NCI-H510A (cell line): ENCODE data around the gene ERGIC1.

Source experiments
- DNase-seq: peaks from one replicate; lab custom pipeline; 2025; lab: John Stamatoyannopoulos, UW

The ERGIC1 gene

DNA sequence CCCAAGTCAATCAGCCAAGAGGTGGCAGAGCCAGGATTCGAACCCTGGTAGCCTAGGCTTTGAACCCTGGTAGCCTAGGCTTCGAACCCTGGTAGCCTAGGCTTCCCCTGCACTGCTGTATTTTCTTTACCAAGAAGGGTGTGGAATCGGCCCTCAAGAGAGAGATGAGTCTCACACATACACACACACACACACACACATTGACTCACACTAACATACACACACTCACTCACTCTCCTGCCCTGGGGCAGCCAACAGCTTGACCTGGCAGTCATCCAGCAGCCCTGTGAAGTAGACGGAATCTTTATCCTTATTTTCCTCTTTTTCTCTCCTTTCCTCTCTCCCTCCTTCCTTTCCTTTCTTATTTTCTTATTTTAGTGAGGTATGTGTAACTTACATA lies 69.7 kb downstream of the ERGIC1 start:
- DNase-seq = no peak

DNA sequence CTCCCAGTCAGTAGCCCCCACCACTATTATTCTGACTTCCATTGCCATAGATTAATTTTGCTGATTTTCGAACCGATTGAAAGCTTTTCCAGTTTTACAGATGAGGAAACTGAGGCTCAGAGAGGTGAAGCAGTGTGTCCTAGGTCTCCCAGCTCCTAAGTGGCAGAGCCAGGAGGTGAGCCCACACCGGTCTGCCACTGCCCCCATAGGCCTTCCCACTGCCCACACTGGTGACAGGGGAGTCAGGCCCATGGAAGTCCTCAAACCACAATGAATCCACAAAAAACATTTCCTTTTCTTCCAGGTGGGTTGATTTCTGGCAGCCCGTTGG lies 70.2 kb downstream of the ERGIC1 start:
- DNase-seq = no peak

DNA sequence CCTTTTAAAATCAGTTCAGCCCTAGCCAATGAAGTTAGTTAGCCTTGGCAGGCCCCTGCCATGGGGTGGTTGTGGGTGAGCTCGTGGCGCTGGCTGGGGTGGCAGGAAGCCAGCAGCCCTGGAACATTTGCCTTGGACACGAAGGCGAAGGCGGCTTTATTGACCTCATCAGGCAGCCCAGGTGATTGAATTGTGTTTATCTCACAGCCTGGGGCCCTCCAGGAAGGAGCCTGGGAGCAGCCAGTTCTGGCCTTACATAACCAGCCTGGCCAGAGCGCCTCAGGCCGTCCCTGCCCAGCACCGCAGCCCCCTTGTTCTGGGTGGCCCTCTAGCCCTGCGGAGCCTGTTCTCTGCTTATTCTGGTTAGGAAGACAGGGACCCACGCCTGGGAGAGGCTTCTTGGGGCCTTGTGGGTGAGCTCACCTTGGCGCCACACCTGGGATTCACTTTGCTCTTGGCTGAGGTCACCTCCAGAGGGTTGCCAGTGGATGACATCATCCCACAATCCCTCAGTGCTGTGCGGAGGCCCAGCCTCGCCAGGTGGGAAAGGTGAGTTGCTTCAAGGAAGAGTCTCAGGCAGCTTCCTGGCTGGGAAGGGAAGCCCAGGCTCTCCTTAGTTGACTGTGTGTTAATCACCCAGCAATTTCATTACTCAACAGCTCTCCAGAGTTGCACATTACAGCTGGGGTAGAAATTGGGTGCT lies 70.7 kb downstream of the ERGIC1 start:
- DNase-seq = peak; percentile 64

DNA sequence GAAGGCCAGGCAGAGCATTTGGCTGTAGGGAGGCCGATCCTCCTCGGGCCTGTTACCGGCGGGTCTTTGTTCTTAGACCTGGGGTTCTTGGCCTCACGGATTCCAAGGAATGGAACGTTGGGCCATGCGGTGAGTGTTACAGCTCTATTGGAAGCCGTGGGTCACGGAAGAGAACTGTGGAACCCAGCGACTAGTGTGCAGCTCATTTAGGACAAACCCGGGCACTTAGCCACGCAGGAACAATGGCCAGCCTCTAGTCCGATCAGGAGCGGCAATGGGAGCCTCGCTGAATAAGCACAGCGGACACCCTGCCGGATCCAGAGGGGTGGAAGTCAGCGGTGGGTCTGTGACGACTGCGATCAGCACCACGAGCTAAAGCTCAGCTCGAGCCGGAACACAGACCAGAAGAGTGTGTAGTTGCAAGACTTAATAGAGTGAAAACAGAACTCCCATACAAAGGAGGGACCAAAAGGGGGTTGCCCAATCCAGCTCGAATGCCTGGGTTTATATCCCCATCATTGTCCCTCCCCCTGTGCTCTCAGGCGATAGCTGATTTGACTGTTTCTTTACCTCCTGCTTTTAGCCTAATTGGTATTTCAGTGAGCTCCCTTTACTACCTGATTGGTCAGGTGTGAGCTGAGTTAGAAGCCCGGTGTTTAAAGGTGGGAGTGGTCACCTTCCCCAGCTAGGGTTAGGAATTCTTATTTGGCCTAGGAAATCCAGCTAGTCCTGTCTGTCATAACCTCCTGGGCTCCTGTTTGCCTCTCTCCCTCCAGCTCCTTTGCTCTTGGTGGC lies 71.5 kb downstream of the ERGIC1 start:
- DNase-seq = no peak

DNA sequence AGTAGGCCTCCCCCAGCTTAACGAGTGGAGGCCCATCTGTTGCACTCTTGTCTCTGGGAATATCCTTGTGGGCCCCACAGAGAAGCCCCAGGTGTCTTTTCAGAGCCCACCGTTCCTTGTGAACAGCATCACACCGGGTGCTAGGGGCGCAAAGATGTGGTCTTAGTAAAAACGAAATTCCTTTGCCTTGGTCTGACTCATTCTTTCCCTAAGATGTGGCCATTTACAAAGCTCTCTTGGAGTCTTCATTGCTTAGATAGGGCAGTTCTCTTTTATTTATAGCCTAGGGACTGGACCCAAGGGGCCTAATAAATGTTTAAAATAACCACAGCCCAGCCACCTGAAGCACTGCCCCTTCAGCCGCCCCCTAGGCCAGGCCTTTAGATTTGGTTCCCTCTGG lies 72.4 kb downstream of the ERGIC1 start:
- DNase-seq = no peak

DNA sequence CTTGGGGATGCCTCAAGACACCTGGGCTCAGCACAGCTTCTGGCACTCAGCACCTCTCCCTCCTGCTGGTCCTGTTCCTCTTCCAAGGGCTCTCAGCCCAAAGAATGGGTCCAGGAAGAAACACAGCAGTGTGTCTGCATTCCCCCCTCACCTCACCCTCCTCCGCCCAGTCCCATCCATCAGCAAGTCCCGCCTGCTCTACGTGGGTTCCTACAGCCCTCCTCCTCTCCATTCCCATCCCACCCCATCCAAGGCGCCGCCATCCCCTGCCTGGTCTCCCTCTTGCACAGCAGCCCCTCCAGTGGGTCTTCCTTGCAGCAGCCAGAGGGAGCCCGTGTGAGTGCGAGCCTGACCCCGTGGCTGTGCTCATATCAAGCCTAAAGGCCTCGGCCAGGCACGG lies 72.8 kb downstream of the ERGIC1 start:
- DNase-seq = no peak

DNA sequence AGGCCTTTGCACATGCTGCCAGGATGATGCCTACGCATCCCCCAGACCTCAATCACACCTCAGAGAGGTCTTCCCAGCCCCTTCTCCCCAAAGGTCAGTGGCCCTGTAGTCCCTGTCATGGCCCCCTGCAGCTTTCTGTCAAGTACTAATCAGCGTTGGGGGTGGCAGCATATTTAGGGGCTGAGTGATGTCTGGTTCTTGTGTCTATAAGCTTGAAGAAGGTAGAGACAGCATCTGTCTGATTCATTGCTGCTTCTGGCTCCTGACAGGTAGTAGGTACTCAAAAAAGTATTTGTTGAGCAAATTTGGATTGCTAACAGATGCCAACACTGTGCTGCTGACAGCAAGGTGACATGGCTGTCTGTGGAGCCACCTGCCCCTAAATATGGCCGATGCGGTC lies 73.6 kb downstream of the ERGIC1 start:
- no peak for DNase-seq

DNA sequence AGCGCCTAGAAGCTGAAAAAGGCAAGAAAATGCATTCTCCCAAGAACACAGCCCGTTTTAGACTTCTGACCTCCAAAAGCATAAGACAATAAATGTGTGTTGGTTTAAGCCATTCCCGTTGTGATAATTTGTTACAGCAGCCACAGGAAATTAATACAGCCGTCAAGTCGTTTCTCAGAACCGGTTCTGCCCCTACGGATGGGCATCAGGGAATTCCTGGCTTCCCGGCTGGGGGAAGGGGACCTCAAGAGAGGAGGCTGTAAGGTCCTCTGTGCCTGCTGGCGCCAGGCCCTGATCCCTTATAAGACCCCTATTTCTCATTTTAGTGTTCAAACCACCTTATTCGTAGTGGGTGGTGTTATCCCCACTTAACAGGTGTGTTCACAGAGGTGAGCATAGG lies 74.6 kb downstream of the ERGIC1 start:
- DNase-seq = no peak

DNA sequence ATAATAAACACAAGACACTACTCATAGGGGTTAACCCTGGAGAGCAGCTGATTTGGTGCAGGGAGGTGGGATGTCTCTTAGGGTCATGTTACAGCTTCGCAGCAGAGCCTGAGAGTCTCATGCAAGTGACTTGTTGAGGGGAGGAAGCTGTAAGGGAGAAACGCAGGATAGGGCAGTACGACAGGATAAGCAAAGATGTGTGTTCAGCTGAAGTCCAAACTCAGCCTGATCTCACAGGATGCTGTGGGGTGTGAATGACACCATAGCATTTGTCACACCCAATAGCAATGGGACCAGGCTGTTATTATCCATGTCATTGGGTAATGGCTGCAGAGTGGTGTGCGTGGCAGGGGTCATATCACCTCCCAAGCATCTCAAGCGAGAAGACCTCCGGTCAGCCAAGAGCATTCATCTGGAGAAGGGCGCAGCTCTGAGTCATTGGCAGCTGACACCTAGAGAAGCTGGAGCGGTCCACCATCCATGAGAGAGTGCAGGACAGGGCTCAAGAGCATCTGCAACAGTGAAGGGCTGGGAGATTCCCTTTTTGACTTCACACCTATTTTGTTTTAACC lies 76.0 kb downstream of the ERGIC1 start:
- no peak for DNase-seq

DNA sequence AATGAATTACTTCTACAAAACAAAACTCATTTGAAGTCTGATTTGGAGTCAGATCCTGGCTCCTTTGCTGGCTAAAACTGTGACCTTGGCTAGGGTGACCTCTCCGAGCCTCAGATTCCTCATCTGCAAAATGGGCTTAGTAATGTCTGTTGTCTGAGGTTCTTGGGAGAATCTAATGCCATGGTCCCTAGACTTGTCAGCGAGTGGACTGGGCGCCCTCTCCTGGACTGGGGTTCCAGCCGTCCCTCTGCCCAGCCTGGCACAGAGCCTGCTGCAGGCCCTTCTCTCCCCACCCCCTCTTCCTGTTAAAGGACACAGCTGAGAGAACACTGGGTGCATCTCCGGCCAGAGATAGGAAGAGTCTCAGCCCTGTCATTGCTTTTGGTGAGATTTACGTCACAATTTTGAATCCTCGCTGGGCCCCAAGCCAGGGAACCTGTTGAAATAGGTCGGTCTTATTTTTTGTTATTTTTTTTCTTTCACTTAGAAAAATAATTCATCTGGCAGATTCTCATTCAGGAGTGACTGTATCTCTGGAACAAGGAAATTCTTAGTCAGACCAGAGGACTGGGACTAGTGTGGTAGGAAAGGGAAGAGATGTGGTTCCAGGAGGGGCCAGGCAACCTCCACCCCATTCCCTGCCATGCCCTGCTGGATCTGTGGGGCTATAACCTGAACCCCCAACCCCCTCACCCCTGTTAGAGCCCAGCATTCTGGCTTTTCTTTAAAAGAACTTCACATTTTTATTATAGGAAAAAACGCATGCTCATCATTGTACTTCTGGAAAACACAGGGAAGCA lies 77.0 kb downstream of the ERGIC1 start:
- DNase-seq = no peak

DNA sequence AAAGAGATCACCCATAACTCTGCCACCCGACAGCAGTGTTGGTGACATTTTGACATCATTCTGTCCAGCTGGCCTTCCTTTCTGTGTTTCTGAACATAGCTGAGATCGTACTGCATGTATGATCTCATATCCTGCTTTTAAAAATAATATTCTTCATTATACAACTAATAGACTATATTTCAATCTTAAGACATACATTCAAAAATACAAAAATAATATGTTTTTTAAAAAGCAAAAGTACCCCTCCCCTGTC lies 77.5 kb downstream of the ERGIC1 start:
- DNase-seq = no peak

DNA sequence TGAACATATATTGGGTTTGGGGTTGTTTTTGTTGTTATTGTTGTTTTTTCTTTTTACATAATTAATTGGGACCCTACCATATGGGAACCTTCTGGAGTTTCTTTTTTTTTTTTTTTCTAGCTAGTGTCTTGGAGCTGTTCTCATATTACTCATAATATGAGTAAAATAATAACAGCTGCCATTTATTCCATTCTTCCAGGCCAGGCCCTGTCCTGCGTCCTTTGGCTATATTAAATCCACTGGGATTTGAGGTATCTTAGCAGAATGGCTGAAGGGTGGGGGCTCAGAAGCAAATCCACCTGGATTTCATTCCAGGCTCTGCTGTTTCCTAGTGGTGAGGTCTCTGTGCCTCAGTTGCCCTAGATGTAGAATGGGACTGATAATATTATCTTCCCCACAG lies 77.9 kb downstream of the ERGIC1 start:
- DNase-seq = no peak

DNA sequence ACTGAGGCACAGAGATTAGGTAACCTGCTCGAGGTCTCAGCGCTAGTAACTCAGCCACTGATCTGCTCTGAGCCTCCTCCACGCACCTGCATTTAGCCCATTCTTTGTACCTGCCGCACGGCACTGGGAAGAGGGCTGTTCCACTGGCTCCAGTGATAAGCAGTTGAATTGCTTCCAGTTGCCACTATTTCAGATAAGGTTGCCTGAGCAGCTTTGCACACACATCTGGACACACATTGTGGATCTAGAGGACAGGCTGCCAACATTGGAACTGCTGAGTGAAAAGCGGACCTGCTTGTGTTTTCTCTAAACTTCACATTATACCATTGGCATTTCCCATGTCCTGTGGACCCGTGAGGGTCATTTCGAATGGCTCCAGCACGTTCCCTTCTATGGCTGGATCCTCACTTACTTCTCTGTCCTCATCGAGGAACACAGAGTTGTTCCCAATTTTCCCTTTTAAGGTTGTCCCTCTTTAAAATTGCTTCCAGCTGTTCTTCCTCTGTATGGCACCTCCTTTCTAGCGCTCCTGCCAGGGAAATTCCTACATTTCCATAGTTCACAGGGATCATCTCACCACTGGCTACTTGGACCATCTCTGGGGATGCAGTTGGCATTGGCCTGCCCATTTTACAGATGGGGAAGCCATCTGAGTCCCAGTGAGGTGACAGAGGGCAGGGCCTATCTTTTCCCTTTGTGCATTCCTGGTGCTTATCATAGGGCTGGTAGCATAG lies 79.2 kb downstream of the ERGIC1 start:
- no peak for DNase-seq

DNA sequence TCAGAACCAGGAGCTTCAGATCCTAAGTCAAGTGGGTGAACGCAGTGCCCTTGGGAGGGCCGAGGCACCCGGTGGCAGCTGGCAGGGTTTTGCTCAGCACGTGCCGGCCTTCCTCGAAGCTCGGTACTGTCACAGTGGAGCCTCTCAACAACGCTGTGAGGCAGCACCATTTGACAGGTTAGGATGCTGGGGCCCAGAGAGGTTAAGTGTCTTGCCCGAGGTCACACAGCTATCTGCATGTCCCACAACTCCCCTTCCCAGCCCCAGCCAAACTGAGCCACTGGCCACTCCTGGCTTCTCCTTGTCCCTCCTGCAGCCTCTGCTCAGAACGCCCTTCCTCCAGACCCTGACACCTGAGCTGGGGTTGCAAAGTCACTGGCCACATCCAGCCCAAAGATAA lies 81.5 kb downstream of the ERGIC1 start:
- DNase-seq = no peak

DNA sequence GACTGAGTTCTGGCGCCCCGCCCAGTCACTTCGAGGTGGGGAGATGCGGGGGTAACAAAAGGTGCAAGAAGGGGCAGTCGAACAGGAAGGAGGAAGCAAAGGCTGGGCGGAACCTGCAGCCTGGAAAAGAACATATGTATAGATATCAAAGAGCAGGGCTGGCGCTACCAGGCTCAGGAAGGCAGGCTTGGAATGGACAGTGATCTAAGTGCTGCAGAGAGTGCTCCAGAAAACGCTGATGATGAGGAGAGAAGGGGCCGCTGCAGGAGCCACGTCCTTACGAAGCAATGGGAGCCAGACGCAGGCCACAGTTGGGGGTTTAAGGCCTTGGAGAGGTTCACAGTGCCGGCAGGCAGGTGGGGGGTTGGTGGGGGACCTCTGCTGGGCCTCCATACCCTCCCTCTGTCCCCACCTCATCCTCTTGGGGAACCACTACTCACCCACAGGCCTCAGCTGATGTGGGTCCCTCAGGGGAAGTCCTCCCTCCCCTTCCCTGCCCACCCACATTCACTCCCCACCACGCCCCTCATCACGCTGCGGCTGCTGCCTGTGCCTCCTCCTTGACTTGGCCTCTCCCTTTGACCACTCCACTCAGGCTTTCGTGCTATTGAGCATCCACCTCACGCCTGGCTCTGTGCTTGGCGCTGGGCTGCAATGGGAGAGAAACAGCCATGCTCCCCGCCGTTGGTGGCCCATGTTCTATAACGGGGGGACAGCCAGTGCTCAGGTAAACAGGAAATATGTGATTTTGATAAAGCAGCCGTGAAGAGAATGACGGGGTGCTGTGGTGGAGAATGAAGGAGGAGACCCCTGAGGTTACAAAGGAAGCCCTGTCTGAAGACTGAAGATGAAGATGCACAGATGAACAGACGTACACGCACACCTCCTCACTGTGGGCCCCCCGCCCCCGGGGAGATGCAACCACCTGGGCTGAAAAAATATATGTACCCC lies 84.6 kb downstream of the ERGIC1 start:
- DNase-seq = no peak

DNA sequence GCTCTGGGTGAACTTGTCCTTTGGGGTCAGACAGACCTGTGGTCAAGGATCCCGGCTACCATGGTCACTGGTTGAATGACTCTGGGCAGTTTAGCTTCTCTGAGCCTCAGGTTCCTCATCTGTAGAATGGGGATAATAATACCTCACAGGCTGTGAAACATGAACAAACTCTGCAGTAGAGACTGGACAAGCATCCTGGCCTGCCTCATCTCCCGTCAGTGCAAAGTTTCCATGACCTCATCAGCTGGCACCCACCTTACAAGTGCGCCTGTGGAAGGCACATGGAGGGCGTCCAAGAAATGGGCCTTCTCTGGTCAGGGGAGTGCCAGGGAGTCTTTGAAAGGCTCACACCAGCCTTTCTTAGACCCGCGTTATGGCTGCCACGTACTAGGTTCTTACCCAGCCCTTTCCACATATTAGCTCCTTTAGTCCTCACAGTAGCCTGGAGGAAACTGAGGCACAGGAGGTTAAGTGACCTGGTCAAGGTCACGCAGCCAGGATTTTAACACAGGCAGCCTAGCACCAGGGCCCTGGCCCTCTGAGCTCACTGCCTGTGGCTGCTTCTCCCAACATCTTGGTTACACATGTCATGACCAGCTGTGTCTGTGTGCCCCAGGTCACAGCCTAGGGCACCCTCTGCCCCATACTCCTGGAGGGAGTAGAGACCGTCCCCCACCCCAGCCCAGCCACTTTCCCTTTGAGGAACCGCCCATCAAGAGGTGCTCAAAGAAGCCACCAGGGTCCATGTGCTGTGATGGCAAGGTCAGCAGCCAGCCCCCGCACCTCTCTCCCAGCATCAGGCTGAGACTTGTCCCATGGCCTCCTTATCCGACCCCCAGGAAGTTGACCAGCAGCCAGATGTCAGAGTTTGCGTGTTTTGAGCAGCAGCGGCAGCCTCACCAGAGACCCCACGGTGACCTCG lies 85.7 kb downstream of the ERGIC1 start:
- DNase-seq = no peak

DNA sequence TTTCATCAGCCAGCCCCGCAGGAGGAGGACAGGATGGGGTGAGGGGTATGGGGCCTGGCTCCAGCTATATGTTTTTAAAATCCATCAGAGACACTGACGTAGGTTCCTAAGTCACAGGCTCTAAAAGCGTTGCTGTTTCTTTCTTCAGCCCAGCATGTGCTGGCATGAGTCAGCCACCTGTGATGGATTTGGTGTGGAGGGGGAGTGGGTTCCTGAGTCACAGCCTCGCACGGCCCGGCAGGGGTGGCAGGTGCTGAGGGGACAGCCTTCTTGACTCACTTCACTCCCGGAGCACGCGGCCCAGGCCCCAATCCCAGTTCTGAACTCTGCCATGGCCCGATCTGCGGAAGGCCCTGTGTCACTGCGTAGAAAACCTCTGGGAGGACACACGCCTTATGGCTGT lies 86.4 kb downstream of the ERGIC1 start:
- no peak for DNase-seq

DNA sequence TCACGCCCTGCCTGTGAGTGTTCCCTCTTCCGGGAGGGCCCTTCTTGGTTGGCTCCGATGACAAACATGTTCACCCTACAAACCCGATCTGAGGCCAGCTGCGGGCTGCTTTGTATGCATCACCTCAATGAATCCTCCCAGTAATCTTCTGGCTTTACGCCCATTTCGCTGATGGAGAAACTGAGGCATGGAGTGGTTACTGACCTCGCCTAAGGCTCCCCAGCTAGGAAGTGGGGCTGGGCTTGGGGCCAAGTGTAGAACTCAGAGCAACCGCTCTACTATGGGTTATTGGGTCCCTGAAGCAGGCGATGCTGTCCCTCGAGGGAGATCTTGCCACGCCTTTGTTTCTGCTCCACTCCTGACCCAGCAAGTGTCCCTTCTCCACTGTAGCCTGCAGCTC lies 86.9 kb downstream of the ERGIC1 start:
- DNase-seq = no peak

DNA sequence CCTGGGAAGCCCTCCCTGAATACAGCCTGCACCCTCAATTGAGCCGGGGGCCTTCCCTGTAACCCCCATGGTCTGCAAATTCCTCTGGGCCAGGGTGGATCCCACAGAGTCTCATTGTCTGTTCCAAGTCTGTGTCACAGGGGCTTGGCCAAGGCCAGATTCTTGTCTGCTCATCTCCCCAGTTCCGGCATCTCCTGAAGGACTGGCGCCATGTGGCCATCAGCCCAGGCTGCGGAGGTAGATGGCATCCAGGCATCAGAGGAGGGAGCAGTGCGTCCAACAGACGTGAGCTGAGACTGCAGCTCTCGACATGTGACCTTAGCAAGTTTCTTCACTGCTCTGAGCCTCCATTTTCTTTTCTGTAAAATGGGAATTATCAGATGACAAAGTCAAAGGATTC lies 87.9 kb downstream of the ERGIC1 start:
- no peak for DNase-seq

DNA sequence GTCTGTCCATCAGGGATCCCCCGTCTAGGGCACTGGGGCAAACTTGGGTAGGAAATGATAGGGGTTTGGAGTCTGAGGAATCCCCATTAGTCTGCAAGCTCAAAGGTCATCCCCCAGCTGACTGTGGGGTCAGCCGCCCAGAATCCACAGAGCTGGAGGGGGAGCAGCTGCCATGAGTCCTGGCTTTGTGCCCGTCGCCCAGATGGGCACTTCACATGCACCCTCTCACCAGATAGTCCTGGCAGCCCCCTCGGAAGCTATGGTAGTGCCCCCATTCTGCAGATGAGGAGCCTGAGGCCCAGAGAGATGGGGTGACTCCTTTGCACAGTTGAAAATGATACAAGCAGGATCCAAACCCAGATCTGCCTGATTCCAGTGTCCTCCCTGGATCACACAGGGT lies 89.5 kb downstream of the ERGIC1 start:
- no peak for DNase-seq
